ENCODE measurements around the gene GART. TPM values are rescaled to one million over a fixed set of nuclear protein-coding genes. Genes with fewer than 3 reads are reported as not detected.

The GART gene
- total RNA-seq, 1 experiment from 2014 or later: 132 TPM

- peak within 1 kb of the TSS; percentile 88 to 96 for H3K4me3 ChIP-seq (ENCODE audit: low read depth in 2 of 2, low read length in 2 of 2)
- CTCF ChIA-PET: no interaction called here
- DNase-seq (ENCODE audit: low read depth, low spot score) (peak; percentile 91), ATAC-seq (peak; percentile 97)
- POLR2A ChIA-PET: interaction anchor here (0.6 to 0.7 kb wide), 6 partner anchors 48 to 1085 kb away, joined by 3 to 9 read pairs (median 6); no protein-coding TSS in a partner anchor
- H3K27me3 ChIP-seq (ENCODE audit: control insufficient read depth, insufficient read depth, low read length): no peaks in the 10 kb centered on the region
- peaks cover 17% of the 10 kb centered on the region for H3K36me3 ChIP-seq (ENCODE audit: control insufficient read depth, insufficient read depth, low read length)
- peaks cover 10% of the 10 kb centered on the region for H3K4me1 ChIP-seq (ENCODE audit: control insufficient read depth, insufficient read depth, low read length)
- in situ Hi-C loops (cut with HindIII; ENCODE audit: low pct_unique_long_range_greater_than_20kb, low sequenced_read_pairs) (no loop called here), intact Hi-C loops (cut with micrococcal nuclease; ENCODE audit: unreplicated experiment) (no loop called here)
- TF ChIP-seq CTCF (IDR thresholded peaks at IDR 0.05): no peak
- TF ChIP-seq SIN3A (IDR thresholded peaks at IDR 0.05; ENCODE audit: borderline replicate concordance, insufficient read depth, low read depth, low read length): peak; percentile 38; the same call in 1 of the 2 replicates
- peak; percentile 86 for TF ChIP-seq POLR2AphosphoS5 (IDR thresholded peaks at IDR 0.05; ENCODE audit: low read depth, low read length)
- TF ChIP-seq, protein P1, sequence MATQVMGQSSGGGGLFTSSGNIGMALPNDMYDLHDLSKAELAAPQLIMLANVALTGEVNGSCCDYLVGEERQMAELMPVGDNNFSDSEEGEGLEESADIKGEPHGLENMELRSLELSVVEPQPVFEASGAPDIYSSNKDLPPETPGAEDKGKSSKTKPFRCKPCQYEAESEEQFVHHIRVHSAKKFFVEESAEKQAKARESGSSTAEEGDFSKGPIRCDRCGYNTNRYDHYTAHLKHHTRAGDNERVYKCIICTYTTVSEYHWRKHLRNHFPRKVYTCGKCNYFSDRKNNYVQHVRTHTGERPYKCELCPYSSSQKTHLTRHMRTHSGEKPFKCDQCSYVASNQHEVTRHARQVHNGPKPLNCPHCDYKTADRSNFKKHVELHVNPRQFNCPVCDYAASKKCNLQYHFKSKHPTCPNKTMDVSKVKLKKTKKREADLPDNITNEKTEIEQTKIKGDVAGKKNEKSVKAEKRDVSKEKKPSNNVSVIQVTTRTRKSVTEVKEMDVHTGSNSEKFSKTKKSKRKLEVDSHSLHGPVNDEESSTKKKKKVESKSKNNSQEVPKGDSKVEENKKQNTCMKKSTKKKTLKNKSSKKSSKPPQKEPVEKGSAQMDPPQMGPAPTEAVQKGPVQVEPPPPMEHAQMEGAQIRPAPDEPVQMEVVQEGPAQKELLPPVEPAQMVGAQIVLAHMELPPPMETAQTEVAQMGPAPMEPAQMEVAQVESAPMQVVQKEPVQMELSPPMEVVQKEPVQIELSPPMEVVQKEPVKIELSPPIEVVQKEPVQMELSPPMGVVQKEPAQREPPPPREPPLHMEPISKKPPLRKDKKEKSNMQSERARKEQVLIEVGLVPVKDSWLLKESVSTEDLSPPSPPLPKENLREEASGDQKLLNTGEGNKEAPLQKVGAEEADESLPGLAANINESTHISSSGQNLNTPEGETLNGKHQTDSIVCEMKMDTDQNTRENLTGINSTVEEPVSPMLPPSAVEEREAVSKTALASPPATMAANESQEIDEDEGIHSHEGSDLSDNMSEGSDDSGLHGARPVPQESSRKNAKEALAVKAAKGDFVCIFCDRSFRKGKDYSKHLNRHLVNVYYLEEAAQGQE (IDR thresholded peaks at IDR 0.05; ENCODE audit: insufficient read depth in 1 of 2, low read depth in 2 of 2, low read length in 1 of 2): no peak
- no peak for TF ChIP-seq TCF7L2 (IDR thresholded peaks at IDR 0.05; ENCODE audit: low read depth, low read length)
- no peaks in the 10 kb centered on the region for H3K9me3 ChIP-seq (ENCODE audit: control insufficient read depth, insufficient read depth, low read depth, low read length)
- peak within 1 kb of the TSS; percentile 98 for H3K27ac ChIP-seq (ENCODE audit: low read length)
- BruUV-seq (replicated peaks): no TSS peak
These were observed 955 bp upstream of the GART start, which contains the start of gene SON for GRCh38 chr21:33542640-33543504. Gene SON, plus strand, starts transcription at chr21:33543038. Its CDS starts 55 bp downstream, at chr21:33543093.

GRCh38 chr21:33541105-33541711 is 709 bp downstream of the GART start:
- in situ Hi-C loops (cut with HindIII; ENCODE audit: low pct_unique_long_range_greater_than_20kb, low sequenced_read_pairs): no loop called here
- CTCF ChIA-PET: no interaction called here
- no peak for ATAC-seq
- H3K36me3 ChIP-seq (ENCODE audit: control insufficient read depth, insufficient read depth, low read length): peaks cover 17% of the 10 kb centered on the region
- TSS peak; percentile 95 for BruUV-seq (replicated peaks)
- H3K4me3 ChIP-seq (ENCODE audit: low read depth in 2 of 2, low read length in 2 of 2): peak overlapping the region; percentile 88 to 96
- peak overlapping the region; percentile 98 for H3K27ac ChIP-seq (ENCODE audit: low read length)
- intact Hi-C loops (cut with micrococcal nuclease; ENCODE audit: unreplicated experiment): no loop called here
- H3K4me1 ChIP-seq (ENCODE audit: control insufficient read depth, insufficient read depth, low read length): peaks cover 10% of the 10 kb centered on the region
- no peaks in the 10 kb centered on the region for H3K9me3 ChIP-seq (ENCODE audit: control insufficient read depth, insufficient read depth, low read depth, low read length)
- TF ChIP-seq CTCF (IDR thresholded peaks at IDR 0.05): no peak
- TF ChIP-seq TCF7L2 (IDR thresholded peaks at IDR 0.05; ENCODE audit: low read depth, low read length): no peak
- TF ChIP-seq, protein P1 (IDR thresholded peaks at IDR 0.05; ENCODE audit: insufficient read depth in 1 of 2, low read depth in 2 of 2, low read length in 1 of 2): no peak
- TF ChIP-seq POLR2AphosphoS5 (IDR thresholded peaks at IDR 0.05; ENCODE audit: low read depth, low read length): no peak
- no peak for TF ChIP-seq SIN3A (IDR thresholded peaks at IDR 0.05; ENCODE audit: borderline replicate concordance, insufficient read depth, low read depth, low read length)
- H3K27me3 ChIP-seq (ENCODE audit: control insufficient read depth, insufficient read depth, low read length): no peaks in the 10 kb centered on the region
- peak; percentile 12 for DNase-seq (ENCODE audit: low read depth, low spot score)
- POLR2A ChIA-PET: interaction anchor here (0.6 kb wide), 1 partner anchor 46 kb away, joined by 15 read pairs; no protein-coding TSS in a partner anchor

Measured in Panc1 (cell line).